HG03378 (cell line): ENCODE data around the gene ITK.
A peak's percentile ranks its signal among the peaks of the same experiment; 100 is the strongest.

Experiments
- ATAC-seq: cut with Tn5 transposase; IDR thresholded peaks from one replicate; pipeline ENCODE4 v1.9.1; 2021; ENCODE audit warnings: mild to moderate bottlenecking, moderate library complexity; ENCODE audit not compliant: unreplicated experiment

The ITK gene

DNA sequence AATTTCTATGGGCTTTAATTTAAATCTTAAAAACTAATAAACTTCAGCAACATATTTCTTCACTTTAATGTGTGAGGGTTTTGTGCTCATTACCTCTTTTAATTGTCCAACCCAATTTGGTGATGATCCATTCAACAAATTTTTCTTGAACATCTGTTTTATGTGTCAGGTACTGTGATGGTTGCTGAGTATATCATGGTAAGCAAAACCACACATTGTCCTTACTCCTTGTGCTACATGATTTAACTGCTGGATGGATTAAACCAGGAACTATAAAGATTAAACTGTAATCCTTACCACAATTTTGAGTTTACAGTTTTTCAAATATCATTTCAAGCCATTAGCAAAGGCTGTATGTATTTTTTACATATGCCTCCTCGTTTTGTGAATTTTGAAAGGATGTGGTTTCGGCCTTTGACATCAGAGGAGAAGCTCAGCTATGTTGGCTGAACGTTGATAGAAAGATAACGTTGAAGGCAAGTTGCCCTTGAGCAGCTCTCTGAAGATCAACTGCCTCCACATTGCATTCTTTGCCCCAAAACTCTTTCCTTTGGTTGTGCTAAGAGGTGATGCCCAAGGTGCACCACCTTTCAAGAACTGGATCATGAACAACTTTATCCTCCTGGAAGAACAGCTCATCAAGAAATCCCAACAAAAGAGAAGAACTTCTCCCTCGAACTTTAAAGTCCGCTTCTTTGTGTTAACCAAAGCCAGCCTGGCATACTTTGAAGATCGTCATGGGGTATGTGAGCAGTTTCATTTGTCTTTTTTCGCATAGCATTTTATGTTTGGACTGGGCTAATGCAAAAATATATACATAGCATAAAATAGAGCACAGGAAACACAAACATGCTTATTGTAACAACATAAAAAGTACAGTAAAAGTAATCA lies at the start of gene ITK:
TSS of gene ITK (plus strand) at position 467 of the 891 bp plus-strand sequence. CDS start at position 605, 138 bp downstream.
- no peak for ATAC-seq

GRCh38 chr5:157130925-157131324 lies 49.7 kb upstream of the ITK start:
- no peak for ATAC-seq

DNA sequence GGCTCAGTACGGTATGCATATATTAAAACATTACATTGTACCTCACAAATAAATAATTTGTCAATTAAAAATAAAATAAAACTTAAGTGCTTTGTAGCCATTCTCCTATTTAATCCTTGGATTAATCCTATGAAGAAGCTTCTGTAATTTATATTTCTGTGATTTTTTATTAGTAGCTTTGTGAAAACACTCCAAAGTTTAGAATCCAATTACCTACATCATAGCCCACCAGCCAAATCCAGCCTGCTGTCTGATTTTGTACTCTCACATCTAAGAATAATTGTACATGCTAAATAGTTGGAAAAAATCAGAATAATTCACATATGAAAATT lies 48.4 kb upstream of the ITK start:
- ATAC-seq = no peak

- no peak for ATAC-seq
Observed at GRCh38 chr5:157137691-157138090, 42.9 kb upstream of the ITK start.

GRCh38 chr5:157142317-157143126 lies 38.1 kb upstream of the ITK start, which contains the start of gene MED7:
Gene MED7, minus strand, starts transcription at chr5:157142865. Its CDS starts 3,434 bp downstream, at chr5:157139431.
- peak; percentile 99 for ATAC-seq

- peak; percentile 41 for ATAC-seq
Observed at GRCh38 chr5:157143127-157143971, 37.3 kb upstream of the ITK start.

GRCh38 chr5:157148734-157149615 lies 31.7 kb upstream of the ITK start:
- ATAC-seq = peak; percentile 57

- no peak for ATAC-seq
Observed at GRCh38 chr5:157150995-157151394, 29.6 kb upstream of the ITK start.

GRCh38 chr5:157155297-157155696 lies 25.3 kb upstream of the ITK start:
- ATAC-seq = no peak

DNA sequence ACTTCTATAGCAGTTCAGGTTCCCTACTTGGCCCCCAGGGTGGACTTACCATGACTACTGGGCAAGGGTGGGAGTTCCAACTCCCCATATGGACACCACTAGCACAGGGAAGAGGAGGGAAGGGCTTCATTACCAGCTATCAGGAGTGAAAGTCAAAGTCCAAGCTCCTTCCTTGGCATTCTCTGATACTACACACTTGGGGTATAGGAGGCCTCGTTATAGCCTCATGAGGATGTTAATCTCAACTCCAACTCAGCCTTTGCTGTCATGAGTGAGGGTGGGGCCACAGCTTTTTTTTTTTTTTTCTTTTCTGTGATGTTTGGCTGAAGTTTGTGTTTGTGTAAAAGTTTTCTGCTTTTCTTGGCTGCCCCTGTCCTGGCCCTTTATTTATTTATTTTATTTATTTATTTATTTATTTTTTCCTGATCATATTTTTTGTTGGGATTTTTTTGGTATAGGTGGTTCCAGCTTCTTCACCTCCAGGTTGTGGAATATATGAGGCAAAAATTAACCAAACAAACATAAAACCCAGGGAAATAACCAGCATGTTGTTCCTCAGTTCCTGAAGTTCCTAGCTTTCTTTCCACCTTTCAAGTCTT lies 23.2 kb upstream of the ITK start:
- no peak for ATAC-seq

GRCh38 chr5:157159209-157159751 lies 21.4 kb upstream of the ITK start:
- no peak for ATAC-seq

- ATAC-seq = no peak
Observed at GRCh38 chr5:157160001-157160400, 20.6 kb upstream of the ITK start.

DNA sequence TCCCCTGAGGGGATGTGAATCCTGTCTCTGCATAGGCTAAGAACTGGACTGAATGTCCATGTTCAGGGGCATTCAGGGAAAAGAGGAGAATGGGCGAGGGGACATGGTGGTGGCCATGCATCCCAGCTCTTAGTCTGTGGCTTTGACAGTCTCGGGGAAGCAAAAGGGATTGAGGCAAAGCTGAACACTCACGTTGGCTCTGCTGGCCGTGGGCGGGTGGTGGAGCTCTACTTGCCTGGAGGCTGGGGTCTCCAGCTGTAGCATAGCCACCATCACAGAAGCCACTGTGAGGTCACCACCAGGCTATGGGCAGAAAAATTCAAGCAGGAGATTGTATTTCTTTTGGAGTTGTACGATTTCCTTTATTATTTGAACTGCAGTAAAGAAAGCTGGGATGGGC lies 18.6 kb upstream of the ITK start:
- no peak for ATAC-seq

GRCh38 chr5:157162919-157163510 lies 17.6 kb upstream of the ITK start:
- no peak for ATAC-seq

- no peak for ATAC-seq
Observed at GRCh38 chr5:157164521-157164920, 16.1 kb upstream of the ITK start.

DNA sequence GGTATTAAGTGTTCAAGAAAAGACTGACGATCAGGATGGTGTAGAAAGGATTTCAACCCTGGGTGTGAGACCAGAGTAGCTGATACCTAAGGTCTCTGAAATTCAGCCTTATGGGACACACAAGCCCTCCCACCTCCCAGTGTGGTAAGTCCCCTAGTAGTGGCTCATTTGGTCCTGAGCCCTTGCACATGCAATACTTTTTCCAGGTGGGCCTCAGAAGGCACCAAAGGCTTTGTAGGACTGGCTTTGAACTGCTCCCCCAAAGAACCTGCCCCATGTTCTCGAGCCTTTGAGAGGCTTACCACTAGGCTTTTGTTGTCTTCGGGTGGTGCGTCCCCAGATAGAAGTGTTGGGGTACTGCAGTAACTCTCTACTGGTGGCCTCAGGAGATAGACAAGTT lies 15.4 kb upstream of the ITK start:
- ATAC-seq = no peak

- ATAC-seq = no peak
Observed at GRCh38 chr5:157165668-157166067, 15.0 kb upstream of the ITK start.

DNA sequence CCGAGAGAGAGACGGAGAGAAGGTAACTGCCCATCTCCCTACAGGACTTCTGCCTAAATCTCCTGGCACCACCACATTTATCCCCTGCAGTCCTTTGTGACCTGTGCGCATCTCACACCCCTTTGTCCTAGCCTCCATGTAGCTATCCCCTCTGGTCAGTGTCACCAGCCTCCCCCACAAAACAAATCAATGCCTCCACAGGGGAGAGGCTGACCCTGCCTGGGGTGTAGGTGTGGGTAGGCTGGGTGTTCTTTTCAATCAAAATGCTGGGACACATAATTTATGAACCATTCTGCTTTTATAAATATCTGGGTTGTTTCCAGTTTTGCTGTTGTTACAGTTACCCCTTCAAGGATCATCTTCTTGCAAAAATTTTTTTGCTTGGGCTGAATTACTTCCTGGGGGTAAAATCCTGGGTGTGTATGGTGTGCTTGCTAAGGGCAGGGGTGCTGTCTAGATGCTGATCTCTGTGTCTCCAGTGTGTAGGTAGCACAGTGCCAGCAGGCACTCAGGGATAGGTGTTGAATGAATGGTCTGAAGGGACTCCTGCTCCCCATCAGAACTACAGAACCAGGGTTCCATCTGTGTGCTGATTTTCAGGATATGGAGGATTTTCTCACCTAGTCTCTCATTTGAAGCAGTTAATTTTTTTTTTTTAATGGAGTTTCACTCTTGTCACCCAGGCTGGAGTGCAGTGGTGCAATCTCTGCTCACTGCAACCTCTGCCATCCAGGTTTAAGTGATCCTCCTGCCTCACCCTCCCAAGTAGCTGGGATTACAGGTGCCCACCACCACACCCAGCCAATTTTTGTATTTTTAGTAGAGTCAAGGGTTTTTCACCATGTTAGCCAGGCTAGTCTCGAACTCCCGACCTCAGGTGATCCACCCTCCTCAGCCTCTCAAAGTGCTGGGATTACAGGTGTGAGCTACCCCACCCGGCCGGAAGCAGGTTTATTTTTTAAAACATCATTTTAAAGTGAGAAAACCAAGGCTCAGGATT lies 14.1 kb upstream of the ITK start, which contains the start of gene GARIN3:
TSS of gene GARIN3 (minus strand) at position 51 of the 1,000 bp plus-strand sequence. CDS start 96 bp downstream, outside the sequence.
- no peak for ATAC-seq
